Hepatocyte (in vitro differentiated cells): ENCODE data around the gene ICA1. TPM values are rescaled to one million over a fixed set of nuclear protein-coding genes. Genes with fewer than 3 reads are reported as not detected.

ENCODE experiments used
- DNase-seq: peaks from one replicate; pipeline ENCODE4 v3.0.0-alpha.2; 2016; ENCODE audit warnings: low spot score
- H2AFZ ChIP-seq: fragments of 200-600 bp; sonication (generic); 2 replicates; pipeline ENCODE4 v1.6.0; 2016; ENCODE audit warnings: antibody characterized with exemption, mild to moderate bottlenecking
- H3K27ac ChIP-seq: fragments of 200-600 bp; sonication (generic); 2 replicates; pipeline ENCODE4 v1.5.1; 2016; ENCODE audit warnings: mild to moderate bottlenecking
- H3K27me3 ChIP-seq: fragments of 200-600 bp; sonication (generic); 2 replicates; pipeline ENCODE4 v1.6.1; 2016
- H3K36me3 ChIP-seq: fragments of 200-600 bp; sonication (generic); replicated peaks from 2 replicates; pipeline ENCODE4 v1.5.1; 2016; ENCODE audit warnings: low read depth; ENCODE audit not compliant: insufficient read depth
- H3K4me1 ChIP-seq: fragments of 200-600 bp; sonication (generic); 2 replicates; pipeline ENCODE4 v1.5.1; 2016; ENCODE audit warnings: mild to moderate bottlenecking, moderate library complexity; ENCODE audit not compliant: insufficient read depth
- H3K4me2 ChIP-seq: fragments of 200-600 bp; sonication (generic); 2 replicates; pipeline ENCODE4 v1.6.0; 2016
- H3K4me3 ChIP-seq: fragments of 200-600 bp; sonication (generic); 2 replicates; pipeline ENCODE4 v1.5.1; 2016; ENCODE audit warnings: mild to moderate bottlenecking
- H3K79me2 ChIP-seq: fragments of 200-600 bp; sonication (generic); 2 replicates; pipeline ENCODE4 v1.6.0; 2017; ENCODE audit warnings: mild to moderate bottlenecking
- H3K9me2 ChIP-seq: fragments of 200-600 bp; sonication (generic); replicated peaks from 2 replicates; pipeline ENCODE4 v1.6.0; 2017; ENCODE audit warnings: mild to moderate bottlenecking; ENCODE audit not compliant: insufficient read depth
- H3K9me3 ChIP-seq: fragments of 200-600 bp; sonication (generic); 2 replicates; pipeline ENCODE4 v1.5.1; 2016; ENCODE audit warnings: low read depth, mild to moderate bottlenecking
- H4K20me1 ChIP-seq: fragments of 200-600 bp; sonication (generic); 2 replicates; pipeline ENCODE4 v1.6.0; 2016; ENCODE audit warnings: mild to moderate bottlenecking; ENCODE audit not compliant: insufficient read depth, poor library complexity, severe bottlenecking
- EZH2 ChIP-seq: fragments of 200-600 bp; sonication (generic); IDR thresholded peaks from 2 replicates; pipeline ENCODE4 v1.6.1; 2016; ENCODE audit warnings: antibody characterized with exemption, mild to moderate bottlenecking, borderline replicate concordance
- EZH2phosphoT487 ChIP-seq: fragments of 200-600 bp; sonication (generic); IDR thresholded peaks from one replicate; pipeline ENCODE4 v1.6.1; 2018; ENCODE audit warnings: antibody characterized with exemption, mild to moderate bottlenecking, low read depth, moderate library complexity; ENCODE audit not compliant: unreplicated experiment, severe bottlenecking
- WGBS: methylation state at CpG from one replicate; pipeline ENCODE4 v1.1.6; 2016; ENCODE audit warnings: low lambda C conversion rate; ENCODE audit errors: missing lambda C conversion rate; 5-methylcytosine and 5-hydroxymethylcytosine counted together
- polyA plus RNA-seq: library from polyadenylated mRNA; unstranded; fragments of >200 nt; fragmentation: Nextera tagmentation; extraction: Ambion mirVana; gene quantifications from 2 replicates; pipeline ENCODE4 v1.2.1, GENCODE V29; 2016
- total RNA-seq: library from RNA; depleted of rRNA; stranded (reverse); fragments of >200 nt; gene quantifications from 2 replicates; pipeline ENCODE4 v1.2.3, GENCODE V29; 2014
- TF ChIP-seq, protein P1 (sequence below): fragments of 200-600 bp; sonication (generic); IDR thresholded peaks from 2 replicates; pipeline ENCODE4 v1.5.1; 2016; ENCODE audit warnings: antibody characterized with exemption, mild to moderate bottlenecking; ENCODE audit not compliant: poor library complexity

ICA1 gene
- total and polyA plus RNA-seq, 2 experiments from 2014 or later, result 32.9 to 40.1 TPM

DNA sequence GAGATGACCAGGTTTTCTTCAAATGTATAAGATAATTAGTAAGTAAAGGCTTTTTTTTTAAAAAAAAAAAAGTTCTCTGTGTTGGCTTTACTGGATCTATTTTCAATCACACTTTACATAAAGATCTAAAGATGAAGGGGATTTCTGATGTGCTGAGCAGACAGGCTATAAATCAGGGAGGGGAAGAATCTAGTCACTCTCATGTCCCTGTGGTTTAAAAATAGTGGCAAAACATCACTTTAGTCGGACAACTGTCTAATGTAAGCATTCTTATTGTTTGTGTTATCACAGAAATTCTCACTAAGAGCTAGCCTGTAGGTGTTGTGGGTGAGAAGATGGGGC is 132.7 kb downstream of the ICA1 start:
- 89% methylated on average over 1 of the region's 1 CpG for WGBS
- H3K36me3 ChIP-seq, result no peaks in the 10 kb centered on the region
- DNase-seq, result no peak
- no peaks in the 10 kb centered on the region for H3K9me3 ChIP-seq
- H3K9me2 ChIP-seq, result no peaks in the 10 kb centered on the region
- H3K79me2 ChIP-seq, result no peaks in the 10 kb centered on the region
- no peak overlapping the region for H3K4me2 ChIP-seq
- H3K27ac ChIP-seq, result no peak overlapping the region
- H4K20me1 ChIP-seq, result no peaks in the 10 kb centered on the region
- H3K27me3 ChIP-seq, result no peaks in the 10 kb centered on the region
- H3K4me3 ChIP-seq, result no peak overlapping the region
- no peaks in the 10 kb centered on the region for H3K4me1 ChIP-seq
- TF ChIP-seq EZH2, result no peak
- TF ChIP-seq, protein P1, sequence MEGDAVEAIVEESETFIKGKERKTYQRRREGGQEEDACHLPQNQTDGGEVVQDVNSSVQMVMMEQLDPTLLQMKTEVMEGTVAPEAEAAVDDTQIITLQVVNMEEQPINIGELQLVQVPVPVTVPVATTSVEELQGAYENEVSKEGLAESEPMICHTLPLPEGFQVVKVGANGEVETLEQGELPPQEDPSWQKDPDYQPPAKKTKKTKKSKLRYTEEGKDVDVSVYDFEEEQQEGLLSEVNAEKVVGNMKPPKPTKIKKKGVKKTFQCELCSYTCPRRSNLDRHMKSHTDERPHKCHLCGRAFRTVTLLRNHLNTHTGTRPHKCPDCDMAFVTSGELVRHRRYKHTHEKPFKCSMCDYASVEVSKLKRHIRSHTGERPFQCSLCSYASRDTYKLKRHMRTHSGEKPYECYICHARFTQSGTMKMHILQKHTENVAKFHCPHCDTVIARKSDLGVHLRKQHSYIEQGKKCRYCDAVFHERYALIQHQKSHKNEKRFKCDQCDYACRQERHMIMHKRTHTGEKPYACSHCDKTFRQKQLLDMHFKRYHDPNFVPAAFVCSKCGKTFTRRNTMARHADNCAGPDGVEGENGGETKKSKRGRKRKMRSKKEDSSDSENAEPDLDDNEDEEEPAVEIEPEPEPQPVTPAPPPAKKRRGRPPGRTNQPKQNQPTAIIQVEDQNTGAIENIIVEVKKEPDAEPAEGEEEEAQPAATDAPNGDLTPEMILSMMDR, result no peak
- TF ChIP-seq EZH2phosphoT487, result no peak
- no peak overlapping the region for H2AFZ ChIP-seq

DNA sequence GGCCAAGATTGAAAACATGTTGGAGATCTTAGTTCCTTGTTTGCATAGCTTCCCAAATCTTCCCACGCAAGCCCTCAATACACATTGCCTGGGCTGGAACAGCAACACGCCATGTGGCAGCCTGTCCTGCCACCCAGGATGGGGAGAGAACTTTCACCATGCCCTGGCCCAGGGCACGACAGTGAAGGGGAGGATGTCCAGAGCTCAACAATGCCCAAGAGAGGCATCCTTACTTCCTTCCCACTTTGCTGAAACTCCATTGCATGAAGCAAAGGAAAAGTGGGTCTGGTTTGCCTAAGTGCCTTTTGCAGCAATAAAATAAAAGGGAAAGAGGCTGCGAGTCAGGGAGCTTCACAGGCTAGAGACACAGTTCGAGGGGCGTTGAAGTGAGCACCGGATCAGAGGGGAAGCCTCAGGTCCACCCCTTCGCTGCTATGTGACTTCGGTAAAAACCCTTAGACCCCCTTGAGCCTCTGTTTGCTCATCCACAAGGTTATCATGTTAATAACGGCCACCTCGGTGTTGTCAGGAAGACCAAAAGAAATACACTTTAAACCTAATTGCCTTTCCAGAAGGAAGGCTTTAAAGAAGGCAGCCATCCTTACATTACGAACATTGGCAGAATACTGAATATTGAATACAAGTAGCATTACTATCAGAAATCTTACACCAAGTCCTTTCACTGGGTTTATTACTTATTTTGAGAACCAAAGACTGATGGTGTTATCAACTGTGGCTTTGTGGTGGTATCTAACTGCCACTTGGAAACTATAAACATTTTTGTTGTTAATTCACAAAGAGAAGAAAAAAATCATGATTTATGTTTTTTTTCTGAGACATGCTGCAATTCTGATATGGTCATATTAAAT is 133.3 kb downstream of the ICA1 start:
- Histone ChIP-seq H3K4me1 (no peaks in the 10 kb centered on the region), H3K4me3 (no peak overlapping the region), H3K9me3 (no peaks in the 10 kb centered on the region), H3K9me2 (no peaks in the 10 kb centered on the region), H3K4me2 (no peak overlapping the region), H3K79me2 (no peaks in the 10 kb centered on the region), H3K27me3 (no peaks in the 10 kb centered on the region), H4K20me1 (no peaks in the 10 kb centered on the region), H2AFZ (no peak overlapping the region), H3K36me3 (no peaks in the 10 kb centered on the region), H3K27ac (no peak overlapping the region)
- TF ChIP-seq, protein P1, result no peak
- TF ChIP-seq EZH2, result no peak
- WGBS, result 90% methylated on average over 12 of the region's 12 CpGs
- DNase-seq, result no peak

DNA sequence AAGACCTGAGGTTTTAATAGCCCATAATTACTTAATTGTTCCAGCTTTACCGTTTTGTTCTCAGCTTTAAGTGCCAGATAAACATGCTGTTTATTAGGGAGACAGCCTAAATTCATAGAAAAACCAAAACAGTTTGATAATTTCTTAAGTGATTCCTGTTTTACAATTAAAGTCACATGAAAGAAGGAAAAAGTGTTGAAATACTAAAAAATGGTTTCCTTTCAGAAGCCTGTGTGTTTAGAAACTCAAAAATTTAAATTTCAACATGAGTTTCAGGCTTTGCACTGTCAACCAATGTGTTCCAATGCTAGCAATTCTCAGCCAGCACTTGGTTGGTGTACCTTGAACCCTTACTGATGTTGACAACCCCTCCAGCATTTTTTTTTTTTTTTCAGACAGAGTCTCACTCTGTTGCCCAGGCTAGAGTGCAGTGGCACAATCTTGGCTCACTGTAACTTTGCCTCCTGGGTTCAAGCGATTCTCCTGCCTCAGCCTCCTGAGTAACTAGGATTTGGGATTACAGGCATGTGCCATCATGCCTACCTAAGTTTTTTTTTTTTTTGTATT is 135.3 kb downstream of the ICA1 start:
- no peaks in the 10 kb centered on the region for H4K20me1 ChIP-seq
- no peak overlapping the region for H2AFZ ChIP-seq
- H3K9me2 ChIP-seq, result no peaks in the 10 kb centered on the region
- H3K79me2 ChIP-seq, result no peaks in the 10 kb centered on the region
- TF ChIP-seq, protein P1, result no peak
- TF ChIP-seq EZH2phosphoT487, result no peak
- no peak for TF ChIP-seq EZH2
- H3K4me3 ChIP-seq, result no peak overlapping the region
- no peaks in the 10 kb centered on the region for H3K27me3 ChIP-seq
- no peak for DNase-seq
- no peaks in the 10 kb centered on the region for H3K9me3 ChIP-seq
- no peak overlapping the region for H3K4me2 ChIP-seq
- no peaks in the 10 kb centered on the region for H3K4me1 ChIP-seq
- no peaks in the 10 kb centered on the region for H3K36me3 ChIP-seq
- no peak overlapping the region for H3K27ac ChIP-seq
- WGBS, result 69% methylated on average over 2 of the region's 2 CpGs
